GM19025 (cell line): ENCODE measurements around the gene CUX1.

Source experiments
- ATAC-seq: cut with Tn5 transposase; IDR thresholded peaks from one replicate; pipeline ENCODE4 v1.9.1; 2021; ENCODE audit warnings: mild to moderate bottlenecking, low read depth, moderate library complexity; ENCODE audit not compliant: unreplicated experiment

The CUX1 gene

DNA sequence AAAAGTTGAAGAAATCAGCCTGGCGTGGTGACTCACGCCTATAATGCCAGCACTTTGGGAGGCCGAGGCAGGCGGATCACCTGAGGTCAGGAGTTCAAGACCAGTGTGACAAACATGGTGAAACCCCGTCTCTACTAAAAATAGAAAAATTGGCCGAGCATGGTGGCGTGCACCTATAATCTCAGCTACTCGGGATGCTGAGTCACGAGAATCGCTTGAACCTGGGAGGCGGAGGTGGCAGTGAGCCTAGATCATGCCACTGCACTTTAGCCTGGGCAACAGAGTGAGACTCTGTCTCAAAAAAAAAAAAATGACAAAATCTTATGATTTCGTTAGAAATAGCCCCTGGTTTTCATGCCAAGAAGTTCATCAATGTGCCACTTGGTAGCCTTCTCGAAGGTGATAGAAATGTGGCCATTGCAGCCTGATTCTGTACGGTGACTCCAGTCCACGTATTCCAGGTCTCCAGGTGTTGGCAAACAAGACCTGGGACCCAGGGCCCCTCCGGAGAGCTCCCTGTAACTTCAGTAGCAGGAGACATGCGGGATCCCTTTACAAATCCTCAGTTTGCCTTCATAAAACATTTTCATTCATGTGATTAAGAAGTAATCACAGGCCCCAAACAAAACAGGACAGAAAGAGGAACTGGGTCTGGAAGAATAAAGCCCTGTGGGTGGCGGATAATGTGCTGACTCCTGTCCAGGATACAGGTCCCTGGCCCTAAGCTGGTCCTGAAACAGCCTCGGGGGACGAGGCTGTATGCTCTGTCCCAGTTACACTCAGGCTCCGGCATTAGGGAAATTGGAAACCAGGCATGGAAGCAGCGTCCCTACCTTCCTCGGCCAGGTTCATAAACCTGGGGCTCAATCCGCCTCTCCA is 262.0 kb downstream of the CUX1 start:
- ATAC-seq, result no peak

DNA sequence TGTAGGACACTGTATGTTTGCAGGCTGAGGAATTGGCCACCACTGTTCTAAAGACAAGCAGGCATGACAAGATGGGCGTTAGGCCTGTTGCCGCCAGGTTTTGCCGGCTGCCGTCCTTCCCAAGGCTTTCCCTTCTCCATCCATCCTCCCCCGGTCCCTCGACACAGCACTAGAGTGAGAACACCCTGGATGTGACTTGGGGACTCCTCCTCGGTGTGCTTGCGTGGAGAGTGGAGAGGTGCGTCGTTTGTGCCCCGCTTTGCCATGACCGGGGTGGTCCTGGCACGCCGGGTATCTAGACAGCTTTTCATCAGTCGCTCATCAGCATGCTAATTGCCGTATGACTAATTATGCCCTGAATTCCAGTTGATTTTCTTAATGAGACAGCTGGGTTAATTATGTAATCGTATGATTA is 262.6 kb downstream of the CUX1 start:
- no peak for ATAC-seq

DNA sequence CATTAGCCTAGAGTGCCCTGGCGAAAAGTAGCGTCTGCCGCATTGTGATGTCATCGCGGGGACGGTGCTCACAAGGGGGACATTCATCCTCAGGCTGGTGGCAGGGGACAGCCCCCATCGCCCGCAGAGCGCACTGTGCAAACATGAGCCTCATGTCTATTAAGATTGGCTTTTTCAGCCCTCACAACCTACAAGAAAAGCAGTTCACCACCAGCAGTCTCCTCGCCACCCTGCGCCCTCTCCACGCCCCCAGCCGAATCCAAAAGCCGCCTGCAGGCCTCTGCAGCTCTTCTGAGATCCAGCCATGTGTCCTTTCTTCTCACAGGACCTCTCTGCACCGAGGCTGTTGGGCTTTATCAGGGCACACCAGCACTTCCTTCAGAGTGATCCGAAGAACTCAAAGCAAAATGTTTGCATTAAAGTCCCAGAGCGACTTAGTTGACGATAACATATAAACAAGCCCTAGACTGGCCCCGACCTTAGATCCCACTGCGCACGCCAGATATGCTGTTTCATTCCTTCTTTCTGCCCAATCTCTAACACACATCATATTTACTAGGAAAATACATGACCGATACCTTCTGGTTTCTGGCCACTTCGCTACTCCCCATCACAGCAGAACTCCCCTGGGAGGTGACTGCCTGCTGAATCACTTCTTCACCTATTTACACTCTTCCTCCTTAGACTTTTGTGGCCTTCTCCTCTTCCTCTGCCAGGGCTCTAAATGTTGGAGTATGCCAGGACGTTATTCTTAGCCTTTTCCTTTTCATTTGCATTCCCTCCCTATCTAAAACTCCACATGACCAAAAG is 263.2 kb downstream of the CUX1 start:
- no peak for ATAC-seq

DNA sequence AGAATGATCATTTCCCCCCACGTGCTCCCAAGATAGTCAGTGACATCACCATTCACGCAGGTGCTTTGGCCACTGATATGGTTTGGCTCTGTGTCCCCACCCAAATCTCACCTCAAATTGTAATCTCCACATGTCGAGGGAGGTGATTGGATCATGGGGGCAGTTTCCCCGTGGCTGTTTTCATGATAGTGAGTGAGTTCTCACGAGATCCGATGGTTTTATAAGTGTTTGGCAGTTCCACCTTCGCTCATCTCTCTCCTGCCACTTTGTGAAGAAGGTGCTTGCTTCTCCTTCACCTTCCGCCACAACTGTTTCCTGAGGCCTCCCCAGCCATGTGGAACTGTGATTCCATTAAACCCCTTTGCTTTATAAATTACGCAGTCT is 263.8 kb downstream of the CUX1 start:
- ATAC-seq, result no peak

DNA sequence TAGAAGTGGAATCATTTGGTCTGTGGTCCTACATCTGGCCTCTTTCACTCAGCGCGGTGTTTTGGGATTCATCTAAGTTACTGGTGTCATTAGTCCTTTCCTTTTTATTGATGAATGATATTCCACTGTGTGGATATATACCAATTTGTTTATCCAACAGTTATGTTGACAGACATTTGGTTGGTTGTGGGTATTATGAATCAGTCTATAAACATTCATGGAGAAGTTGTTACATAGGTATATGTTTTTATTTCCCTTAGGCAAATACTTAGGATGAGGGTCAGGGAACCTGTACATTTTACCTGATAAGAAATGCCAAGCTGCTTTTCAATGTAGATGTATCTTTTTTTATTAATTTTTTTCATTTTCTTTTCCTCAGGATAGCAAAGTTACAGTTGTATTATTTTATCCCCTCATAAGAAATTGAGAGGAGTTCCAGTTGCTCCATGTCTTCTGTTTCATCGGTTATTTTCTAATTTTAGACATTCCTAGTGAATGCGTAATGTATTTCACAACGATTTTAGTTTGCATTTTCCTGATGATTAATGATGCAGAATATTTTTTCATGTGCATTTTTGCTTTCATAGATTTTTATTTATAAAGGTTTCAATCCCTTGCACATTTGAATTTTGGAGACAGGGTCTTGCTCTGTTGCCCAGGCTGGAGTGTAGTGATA is 265.4 kb downstream of the CUX1 start:
- ATAC-seq, result no peak

DNA sequence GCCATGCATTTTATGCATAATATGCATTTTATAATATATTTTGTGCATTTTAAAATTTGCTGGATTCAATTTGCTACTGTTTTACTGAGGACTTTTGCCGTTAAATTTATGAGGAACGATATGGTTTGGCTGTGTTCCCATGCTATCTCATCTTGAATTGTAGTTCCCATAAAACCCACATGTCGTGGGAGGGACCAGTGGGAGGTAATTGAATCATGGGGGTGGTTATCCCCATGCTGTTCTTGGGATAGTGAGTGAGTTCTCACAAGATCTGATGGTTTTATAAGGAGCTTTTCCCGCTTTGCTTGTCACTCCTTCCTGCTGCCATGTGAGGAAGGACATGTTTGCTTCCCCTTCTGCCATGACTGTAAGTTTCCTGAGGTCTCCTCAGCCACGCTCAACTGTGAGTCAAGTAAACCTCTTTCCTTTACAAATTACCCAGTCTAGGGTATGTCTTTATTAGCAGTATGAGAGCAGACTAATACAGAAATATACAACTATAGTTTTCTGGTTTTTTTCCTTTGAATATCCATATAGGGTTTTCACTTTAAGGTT is 267.9 kb downstream of the CUX1 start:
- ATAC-seq, result no peak

DNA sequence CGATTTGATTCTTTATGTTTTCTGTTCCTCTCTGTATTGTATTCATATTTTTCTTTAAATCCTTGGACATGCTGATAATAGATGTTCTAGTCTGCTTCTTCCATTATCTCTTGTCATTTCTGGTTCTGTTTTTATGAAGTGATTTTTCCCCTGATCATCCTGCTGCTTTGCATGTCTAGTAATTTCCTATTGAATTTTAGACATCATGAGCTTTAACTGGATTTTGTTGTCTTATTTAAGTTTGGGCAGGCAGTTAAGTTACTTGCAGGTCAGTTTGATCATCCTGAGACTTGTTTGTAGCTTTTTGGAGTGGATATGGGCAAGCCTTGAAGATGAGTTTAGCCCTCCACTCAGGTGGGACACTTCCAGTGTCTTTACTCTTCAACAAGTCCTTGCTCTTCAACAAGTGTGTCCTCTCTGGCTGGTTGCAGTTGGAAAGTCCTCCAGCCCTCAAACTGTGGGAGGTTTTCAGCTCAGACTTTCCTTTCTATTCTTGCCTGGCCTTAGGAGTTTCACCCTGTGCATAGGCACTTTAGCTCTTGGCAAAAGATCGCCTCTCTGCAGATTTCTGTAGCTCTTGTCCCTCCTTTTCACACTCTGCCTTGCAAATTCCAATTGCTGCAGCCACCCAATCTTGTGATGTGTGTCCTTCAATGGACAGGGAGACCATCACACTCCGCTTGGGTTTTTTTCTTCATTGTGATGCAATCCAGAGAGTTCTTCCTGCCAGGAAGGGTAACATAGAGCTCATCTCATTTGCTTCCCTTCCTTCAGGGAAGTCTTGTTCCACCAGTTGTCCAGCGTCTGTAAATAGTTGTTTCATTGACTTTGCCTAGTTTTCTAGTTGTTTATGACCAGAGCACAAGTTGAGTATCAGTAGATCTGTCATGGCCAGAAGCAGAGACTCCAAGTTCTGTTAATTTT is 272.0 kb downstream of the CUX1 start:
- no peak for ATAC-seq

DNA sequence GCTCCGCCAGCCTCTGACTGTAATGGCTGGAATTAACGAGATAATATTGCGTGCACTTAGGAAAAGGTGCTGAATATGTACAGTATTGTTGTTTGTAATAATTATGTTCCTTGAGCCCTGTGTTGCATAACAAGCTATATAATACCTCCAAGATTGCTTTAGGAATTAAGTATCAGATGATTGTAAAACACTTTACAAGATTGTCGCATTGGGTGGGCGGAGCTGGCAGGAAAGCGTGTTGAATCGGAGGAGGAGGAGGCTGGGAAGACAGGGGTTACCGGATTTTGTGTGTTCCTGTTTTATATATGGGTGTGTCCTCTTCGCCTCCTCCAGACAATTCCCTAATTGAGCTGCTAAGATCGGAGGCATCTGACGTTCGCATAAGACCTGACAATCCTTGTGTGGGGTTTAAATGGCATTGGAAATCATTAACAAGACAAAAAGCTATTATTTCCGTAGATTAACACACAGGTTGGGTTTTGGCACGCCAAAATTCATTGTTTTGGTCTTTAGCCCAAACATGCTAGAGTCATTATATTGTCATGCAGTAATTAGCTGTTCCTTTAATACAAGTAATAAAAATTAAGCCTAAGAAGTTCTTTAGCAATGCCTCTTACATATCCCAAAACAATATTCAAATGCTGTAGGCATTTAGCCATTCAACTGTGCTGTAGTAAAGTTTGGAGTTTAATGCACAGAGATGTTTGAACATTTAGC is 276.3 kb downstream of the CUX1 start:
- ATAC-seq, result no peak

DNA sequence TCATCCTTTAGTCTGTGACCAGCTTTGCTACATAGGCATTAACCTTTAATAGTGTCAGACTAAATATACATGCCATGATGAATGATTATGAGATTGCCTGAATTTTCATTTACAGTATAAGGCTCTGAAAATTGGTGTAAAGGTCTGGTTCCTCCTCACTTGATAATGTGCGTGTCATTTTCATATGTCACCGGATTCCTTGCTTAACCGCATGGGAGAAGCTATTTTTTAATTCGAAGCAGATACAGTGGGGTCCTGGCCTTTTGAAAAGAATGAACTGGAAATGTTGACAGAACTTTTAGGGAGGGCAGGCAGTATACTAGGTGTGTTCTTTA is 276.9 kb downstream of the CUX1 start:
- ATAC-seq, result no peak

DNA sequence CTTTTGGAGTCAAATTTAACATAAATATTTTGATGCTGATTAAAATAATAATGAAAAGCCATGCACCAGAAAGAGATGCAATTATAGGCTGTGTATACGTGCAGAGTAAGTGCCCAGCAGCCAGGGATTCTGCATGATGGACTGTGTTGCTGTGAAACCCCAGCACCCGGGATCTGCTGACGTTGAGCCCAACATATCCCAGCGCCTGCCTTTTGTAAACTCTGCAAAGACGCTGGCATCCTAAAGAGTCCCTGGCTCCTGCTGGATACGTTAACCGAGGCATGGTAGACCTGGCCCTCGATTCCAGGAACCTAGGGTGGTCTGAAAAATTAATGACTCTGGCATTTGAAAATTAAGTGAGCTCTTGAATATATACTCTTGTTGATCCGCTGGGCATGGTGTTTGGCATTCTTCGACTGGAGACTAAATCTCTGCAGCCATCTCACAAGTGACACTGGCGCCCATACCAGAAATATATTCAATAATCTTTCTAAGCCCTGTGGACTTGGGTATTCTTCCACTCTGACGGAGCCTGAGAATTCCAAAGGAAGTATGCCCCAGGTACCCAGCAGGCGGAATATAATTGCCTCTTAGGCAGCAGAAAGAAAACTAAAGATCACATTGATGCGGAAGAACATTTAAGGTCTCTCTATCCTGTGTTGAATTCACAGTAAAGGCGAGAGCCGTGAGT is 278.0 kb downstream of the CUX1 start:
- no peak for ATAC-seq

DNA sequence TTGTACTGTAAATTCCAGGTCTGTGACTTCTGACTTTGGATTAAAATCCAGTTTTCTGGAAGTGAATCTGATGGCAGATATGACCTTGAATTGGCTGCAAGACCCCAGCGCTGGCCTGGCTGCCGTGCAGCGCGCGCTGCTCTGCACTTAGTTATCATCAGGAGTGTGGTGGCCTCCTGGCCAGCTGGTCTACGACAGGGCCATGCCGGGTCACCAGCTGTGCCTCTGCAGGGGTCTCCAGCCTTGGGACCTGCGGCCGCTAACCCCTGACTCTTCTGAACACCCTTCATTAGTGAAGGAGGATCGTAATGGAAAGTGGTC is 278.5 kb downstream of the CUX1 start:
- ATAC-seq, result no peak

DNA sequence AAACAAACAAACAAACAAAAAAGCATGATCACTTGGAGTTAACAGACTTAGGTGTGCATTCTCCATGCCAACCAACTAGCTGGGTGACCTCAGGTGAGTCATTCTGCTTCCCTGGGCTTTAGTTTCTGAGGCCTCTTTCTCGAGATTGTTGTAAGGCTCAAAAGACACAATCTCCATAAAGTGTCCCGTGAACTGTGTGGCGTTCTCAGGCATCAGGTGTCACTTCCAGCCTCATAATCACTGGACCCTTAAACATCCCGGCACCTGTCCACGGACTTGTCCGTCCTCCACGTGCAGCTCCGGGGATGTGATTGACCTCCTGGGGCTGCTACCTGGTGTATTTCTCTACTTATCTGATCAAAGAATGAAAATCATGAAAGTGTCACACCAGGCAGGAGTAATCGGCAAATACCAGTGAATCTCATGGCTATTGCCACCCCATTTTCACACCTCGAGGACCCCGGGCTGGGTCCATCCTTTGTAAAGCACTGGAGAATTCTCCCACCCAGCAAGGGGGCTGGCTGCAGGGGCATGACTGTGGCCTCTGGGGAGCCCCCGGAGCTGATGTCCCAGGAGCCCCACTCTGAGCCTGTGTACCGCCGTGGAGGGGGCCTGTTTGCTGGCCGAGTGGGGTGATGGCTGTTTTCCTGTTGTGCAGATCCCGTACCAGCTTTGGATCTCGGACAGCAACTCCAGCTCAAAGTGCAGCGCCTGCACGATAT is 279.4 kb downstream of the CUX1 start:
- ATAC-seq, result no peak

DNA sequence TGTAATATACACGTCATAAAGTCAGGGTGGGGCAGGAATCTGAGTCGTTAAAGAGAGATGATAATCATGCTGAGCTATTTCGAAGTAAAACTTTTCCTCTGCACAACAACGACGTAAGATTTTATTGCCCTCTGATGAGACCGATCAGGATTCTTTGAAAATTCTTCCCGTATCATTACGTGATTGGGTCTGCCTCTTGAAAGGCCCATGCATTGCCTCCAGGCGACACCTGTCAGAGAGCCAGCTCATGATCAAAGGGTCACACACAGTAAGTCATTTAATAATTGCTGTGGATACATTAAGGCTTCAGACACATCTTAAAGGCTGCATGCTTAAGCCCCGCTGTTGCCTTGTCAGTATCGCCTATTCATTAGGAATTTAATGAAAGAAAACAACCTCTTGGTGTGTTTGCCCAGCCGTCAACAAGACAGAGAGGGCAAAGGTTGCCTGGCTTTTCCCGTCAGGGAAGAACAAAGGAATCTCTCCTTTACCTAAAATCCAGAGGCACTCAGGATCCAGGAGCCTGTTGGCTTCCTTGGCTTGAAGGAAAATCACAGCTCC is 280.3 kb downstream of the CUX1 start:
- ATAC-seq, result no peak

DNA sequence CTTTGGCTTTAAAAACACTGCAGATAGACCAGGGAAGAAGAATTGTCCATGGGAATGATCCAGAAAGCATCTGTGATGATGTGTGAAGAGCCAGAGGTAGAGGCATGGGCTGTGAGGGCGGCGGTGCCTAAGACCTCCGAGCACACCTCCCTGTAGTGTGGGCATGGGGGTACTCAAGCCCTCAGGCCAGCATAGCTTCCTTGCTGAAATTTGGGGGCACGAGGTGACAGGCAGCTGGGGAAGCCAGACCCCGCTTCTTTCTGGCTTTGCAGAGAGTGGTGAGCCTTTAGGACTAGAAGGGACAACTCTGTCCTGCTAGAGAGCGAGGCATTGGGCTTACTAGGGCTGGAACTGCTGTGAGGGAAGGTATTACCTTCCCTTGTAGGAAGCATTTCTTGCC is 281.6 kb downstream of the CUX1 start:
- no peak for ATAC-seq

DNA sequence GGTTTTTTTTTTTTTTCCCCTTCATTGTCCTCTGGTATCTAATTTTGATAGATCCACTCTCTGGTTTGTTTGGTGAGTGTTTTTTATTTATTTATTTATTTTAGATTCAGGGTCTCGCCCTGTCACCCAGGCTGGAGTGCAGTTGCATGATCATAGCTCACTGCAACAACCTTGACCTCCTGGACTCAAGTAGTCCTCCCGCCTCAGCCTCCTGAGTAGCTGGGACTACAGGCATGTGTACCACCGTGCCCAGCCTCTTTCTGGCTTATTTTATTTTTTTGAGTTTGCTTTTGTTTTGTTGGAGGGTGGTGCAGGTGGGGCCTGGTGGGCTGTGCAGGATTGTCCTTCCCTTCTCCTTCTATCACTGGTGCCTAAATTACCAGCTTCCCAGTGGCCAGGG is 282.0 kb downstream of the CUX1 start:
- no peak for ATAC-seq

DNA sequence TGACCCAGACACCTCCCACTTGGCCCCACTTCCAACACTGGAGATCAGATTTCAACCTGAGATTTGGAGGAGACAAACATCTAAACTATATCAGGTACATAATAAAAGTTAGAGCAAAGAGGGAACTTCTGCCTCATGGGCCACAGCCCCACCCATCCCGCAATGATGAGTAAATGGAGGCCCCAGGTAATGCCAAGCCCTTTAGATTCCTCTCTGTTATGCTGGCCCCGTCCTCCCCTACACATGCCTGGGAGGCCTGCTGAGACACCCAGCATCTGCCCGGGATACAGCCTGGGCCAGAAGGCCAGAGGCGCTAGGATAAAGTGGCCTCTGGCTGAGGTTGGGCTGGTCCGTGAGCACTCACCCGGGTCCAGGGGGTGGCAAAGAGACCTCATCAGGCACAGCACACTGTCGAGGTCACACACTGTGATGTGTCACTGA is 283.7 kb downstream of the CUX1 start:
- ATAC-seq, result no peak

DNA sequence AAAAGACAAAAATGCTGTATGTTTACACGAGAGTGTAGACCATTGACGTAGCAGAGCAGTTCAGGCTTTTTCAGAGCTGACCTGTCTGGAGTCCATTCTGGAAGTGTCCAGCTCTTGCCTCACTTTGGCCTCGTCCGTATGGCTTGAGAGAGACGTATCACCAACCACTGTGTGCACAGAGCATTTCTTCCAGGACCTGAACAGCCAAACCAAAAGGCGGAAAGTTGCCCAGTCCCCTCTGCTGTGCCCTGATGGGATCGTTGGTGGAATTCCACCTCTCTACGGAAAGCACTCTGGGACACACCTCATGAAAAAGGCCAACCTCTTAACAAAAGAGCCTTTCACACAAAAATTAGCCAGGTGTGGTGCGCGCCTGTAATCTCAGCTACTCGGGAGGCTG is 284.5 kb downstream of the CUX1 start:
- no peak for ATAC-seq

DNA sequence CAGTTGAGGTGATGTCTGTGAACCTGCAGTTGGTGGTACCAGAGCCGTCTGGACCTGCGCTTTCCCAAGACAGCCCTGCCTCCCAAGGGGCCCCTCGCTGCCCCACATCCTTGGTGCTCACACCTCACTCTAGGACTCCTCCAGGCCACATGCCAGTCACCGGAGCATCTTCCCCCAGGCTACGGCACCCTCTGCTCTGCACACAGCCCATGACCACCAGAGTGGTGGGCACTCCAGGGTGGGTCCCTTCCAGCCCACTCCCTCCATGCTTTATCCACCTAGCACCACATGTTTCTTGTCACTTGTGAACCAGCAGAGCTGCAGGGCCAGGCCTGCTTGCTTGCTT is 285.6 kb downstream of the CUX1 start:
- ATAC-seq, result no peak
